ENCODE data around the gene NINL.
"Not testable (repeated sequence)": the region's sequence is repeated elsewhere in the genome, so short reads cannot be mapped to it uniquely, and the experiment has no call there.

NINL gene

DNA sequence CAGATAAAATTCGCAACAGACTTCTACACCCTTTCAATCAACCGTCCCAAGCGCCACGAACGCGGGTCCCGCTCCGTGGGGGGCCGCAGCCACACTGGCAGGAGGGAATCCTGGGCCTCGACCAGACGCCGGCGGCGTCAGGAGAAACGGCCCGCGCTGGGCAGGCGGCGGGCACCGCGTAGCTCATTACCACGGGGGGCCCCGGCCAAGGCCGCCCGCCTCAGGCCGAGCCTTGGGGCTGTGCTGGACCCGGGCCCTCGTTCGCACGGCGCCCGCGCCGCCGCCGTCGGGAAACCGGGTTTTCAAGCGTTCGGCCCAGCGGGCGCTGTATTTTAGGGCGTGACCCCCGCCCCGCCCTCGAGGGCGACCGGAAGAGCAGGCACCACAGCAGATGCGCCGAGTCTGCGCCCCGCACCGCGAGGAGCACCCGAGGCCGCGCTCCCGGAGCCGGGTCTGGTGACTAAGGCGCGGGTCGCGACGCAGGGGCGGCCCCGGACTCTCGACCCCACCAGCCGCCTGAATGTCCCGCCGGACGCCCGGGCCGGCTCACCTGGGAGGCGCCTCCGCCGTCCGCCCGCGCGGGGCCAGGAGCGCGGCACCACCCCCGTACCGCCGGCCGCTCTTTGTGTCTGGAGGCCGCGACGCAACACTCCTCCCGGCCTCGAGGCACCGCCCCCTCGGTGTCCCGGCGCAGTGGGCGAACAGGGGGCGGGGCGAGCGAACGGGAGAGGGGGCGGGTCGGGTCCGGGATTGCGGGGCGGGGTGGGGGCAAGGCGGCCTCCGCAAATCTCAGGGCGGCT is at the start of gene NINL:
TSS of gene NINL (minus strand) at position 627 of the 800 bp plus-strand sequence. CDS start 58,944 bp downstream, outside the sequence.
- DNase-seq: peak; percentile 45

- DNase-seq: no peak
Measured at GRCh38 chr20:25632940-25633790, 47.8 kb upstream of the NINL start.

- DNase-seq: not testable (repeated sequence)
Measured at GRCh38 chr20:25630615-25631014, 45.3 kb upstream of the NINL start.

DNA sequence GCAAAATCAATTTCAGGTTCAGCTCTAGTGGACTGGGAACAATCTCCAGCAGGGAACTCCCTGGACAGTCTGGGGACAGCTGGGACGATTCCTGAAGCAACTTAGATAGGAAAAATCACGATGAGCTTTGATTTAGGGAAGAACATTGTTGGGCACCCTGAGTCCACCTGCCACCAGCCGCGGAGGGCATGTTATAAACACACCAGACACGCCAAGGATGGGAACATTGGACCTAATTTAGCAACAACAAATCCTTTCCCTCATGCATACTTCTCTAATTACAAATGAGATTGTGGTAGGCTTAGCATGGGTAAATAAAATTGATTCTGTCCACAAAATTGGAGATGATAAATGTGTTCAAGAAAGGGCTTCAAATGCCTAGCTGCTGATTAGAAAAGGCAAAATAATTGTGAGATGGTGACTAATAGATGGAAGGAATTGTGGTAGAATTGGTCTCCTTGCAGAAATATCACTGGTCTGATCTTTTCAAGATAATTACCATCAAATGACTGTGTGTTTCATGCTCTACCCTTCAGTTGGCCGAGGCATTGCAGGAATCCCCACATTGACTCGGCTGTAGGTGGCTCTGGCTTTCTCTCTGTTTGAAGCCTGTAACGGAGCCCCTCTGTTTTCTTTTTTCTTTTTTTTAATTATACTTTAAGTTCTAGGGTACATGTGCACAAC is 44.6 kb upstream of the NINL start:
- peak; percentile 20 for DNase-seq

DNA sequence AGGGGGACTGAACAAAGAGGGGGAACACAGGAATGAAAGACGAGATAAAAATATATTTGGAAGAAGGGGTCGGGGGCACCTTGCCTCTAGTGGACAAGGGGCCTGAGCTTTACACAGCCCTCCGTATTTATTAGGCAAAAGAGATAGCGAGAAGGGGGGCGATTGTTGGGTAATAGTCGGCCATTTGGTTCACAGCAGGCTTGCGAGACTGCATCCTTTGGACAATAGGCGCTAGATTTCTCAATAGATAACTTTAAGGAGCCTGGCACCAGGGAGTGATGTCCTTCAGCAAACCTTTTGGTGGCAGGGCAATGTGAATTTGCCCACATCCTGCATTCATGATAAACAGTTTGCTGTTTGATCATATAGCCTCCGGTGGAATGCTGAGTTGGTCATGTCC is 41.4 kb upstream of the NINL start:
- DNase-seq: no peak

DNA sequence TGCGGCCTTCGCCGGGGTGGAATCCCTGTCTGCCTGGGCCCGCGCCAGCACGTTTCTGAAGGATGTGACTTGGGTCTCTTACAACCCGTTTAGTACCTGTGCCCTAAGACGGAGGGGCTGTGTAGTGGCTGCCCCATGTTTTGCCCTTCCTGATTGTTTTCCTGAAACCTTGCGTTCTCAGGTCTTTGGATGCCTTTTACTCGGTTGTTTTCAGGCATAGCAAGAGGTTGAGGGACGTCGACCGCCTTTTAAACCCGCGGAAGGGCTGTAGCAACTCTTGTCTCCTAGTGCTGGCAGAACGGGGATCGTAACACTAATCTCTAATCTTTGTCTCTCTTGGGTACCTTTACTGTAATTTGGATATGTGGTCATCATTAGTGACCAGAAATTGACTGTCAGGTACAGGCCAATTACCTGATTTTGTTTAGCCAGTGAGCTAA is 39.2 kb upstream of the NINL start:
- DNase-seq: no peak

- DNase-seq: peak; percentile 96
Measured at GRCh38 chr20:25623736-25624499, 38.6 kb upstream of the NINL start, which contains the start of gene NANP. TSS of gene NANP (minus strand) at chr20:25624014. CDS start at chr20:25623948, 66 bp downstream.

GRCh38 chr20:25623225-25623735 is 37.9 kb upstream of the NINL start:
- peak; percentile 21 for DNase-seq

DNA sequence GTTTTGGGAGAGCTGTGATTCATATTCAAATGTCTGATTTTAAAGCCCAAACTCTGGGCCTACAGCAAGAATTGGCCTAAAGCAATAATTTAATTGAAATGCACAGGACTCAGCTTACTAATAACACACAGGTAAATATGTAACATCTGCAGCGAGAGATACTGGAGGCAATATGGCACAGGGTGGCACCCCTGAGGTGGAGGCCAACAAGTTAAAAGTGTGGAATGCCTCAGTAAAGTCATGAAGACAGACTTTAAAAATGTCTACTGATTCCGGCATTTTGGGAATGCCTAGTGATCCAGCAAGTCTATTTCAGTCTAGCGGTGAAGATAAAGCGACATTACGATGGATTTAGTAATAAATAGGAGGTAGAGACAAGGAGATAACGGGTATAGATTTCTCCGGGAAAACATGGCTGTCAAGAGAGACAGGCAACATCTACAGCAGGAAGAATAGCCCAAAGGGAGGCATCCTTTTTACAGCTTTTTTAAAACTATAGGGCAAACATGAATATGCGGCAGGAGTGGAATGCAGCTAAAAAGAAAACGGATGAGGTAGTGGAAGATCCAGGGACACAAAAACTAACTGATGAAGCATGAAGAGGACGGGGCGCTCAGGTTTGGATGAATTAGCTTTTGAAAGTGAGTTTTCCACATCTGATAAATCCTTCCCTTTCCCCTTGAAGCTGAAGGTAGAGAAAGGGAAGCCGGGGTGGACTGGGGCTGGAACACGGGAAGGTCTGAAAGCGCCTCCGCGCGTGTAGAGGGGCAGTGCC is 37.3 kb upstream of the NINL start:
- DNase-seq: no peak

DNA sequence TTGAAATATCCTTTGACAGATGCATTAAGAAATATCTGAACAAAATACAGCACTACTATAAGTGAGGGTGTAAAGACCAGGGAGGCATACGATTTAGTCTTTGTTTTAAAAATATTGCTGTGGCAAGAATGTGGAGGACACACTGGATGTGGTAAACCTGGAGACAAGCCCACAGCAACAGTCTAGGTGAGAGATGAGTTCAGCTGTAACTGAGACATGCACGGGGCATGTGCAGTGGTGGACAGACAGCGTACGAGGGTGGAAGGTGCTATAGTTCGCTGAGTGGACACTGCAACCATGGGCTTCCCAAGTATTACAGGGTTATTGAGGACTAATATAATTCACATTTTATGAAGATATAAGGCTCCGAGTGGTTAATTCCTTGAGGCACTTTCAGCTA is 36.7 kb upstream of the NINL start:
- DNase-seq: no peak

- DNase-seq: no peak
Measured at GRCh38 chr20:25619514-25619913, 34.2 kb upstream of the NINL start.

GRCh38 chr20:25608774-25609173 is 23.4 kb upstream of the NINL start:
- no peak for DNase-seq

- no peak for DNase-seq
Measured at GRCh38 chr20:25606094-25606695, 20.9 kb upstream of the NINL start.

DNA sequence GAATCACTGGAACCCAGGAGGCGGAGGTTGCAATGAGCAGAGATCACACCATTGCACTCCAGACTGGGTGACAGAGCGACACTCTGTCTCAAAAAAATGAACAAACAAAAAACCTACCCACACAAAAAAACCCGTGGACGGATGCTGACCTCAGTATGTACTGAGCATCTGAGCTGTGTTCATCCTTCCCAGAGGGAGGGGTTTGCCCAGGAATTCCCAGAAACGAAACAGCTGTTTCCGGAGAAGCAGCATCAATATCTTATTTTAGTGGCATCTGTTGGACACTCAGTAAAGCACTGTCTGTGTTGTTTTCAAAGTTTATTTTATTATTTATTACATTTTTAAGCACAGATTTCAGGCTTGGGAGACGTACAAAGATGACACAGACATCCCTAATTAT is 19.8 kb upstream of the NINL start:
- DNase-seq: no peak

- no peak for DNase-seq
Measured at GRCh38 chr20:25604611-25605010, 19.3 kb upstream of the NINL start.

DNA sequence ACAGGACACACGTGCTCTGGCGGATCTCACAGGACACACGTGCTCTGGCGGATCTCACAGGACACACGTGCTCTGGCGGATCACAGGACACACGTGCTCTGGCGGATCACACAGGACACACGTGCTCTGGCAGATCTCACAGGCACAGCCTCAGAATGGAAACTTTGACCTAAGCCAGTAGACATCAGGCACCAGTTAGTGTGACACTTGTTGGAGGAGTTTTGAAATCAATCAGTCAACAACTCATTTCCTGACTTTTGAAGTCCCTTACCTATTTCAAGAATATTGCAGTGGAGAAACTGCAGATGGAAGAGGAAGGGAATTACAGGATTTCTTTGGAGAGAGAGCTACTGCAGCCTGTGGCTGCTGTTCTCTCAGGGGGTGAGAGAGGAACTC is 17.6 kb upstream of the NINL start:
- DNase-seq: peak; percentile 66

- DNase-seq: not testable (repeated sequence)
Measured at GRCh38 chr20:25602191-25602913, 17.0 kb upstream of the NINL start.

DNA sequence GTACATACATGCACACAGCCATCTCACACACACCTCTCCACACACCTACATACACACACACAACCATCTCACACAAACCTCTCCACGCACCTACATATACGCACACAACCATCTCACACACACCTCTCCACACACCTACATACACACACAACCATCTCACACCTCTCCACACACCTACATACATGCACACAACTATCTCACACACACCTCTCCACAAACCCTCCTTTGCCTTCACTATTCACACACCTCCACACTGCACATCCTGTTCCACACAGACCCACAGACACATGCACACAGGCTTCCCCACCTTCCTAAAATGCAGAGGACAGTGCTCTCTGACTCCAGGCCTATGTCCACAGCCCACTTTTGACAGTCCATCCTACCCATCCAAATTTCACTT is 16.3 kb upstream of the NINL start:
- DNase-seq: no peak

DNA sequence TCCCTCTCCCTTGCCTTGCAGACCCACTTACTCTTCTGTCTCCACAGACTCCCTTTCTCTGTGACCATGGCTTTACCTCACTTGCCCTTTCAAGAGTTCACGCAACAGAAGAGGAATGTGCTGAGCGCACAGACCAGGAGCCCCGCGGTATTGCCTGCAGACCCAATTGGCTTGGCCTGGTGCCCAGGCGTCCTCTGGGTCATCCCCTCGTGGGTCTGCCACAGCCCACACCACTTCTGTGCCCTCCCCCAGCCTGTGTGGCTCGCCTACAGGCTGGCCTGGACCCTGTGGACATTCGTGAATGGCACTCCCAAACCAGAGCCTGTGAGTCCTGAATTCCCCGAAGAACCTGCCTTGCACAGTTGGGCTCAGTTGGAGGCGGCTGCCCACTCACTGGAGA is 15.3 kb upstream of the NINL start:
- DNase-seq: no peak

GRCh38 chr20:25592135-25592852 is 7.0 kb upstream of the NINL start:
- no peak for DNase-seq
